ENCODE results near the gene TCF7. TPM values are rescaled to one million over a fixed set of nuclear protein-coding genes. Genes with fewer than 3 reads are reported as not detected.

TCF7 gene
- total RNA-seq, 4 donors from 2014 or later: 0.25 to 2.1 (median 0.66) TPM

DNA sequence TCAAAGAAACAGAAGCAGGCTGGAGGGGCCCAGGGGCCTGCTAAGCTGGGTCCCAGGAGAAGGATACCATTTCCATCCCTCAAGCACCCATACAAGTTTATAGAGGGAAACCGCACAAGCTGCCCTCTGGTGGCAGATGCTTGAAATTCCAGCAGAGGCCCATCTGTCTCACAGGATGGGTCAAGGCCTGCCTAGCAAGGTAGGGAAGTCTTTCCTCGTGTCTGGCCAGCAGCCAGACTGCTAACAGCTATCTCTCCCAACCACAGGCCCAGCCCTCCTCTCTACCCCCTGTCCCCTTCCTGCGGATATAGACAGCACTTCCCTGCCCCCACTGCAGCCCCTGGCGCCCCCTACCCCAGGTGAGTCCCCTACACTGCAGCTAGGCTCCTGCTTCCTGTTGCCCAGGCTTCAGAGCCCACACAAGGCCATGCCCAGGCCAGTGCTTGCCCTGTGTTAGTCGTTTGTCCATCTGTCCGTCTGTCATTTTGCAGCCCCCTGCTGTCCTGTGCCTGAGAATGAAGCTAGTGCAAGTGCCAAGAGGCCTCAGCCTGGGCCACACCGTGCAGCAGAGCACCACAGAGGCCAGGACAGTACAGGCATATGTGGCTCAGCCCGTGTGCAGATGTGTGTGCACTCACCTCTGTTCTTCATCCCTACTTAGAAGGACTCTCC lies 26.2 kb downstream of the TCF7 start:
- no peaks in the 10 kb centered on the region for H3K27me3 ChIP-seq
- H3K4me3 ChIP-seq: no peak overlapping the region
- peaks cover 21 to 24% of the 10 kb centered on the region in 2 donors for H3K4me1 ChIP-seq
- peak; percentile 42 to 79 for ATAC-seq
- no peaks in the 10 kb centered on the region for H3K9me3 ChIP-seq
- in situ Hi-C loops (cut with MboI; ENCODE audit: low sequenced_read_pairs in 4 of 4): loop anchor here in 3 of 4 donors (10.0 to 25.0 kb wide), 3 partner anchors 46 to 103 kb away; no protein-coding TSS in a partner anchor
- peak in 1 of 2 donors; percentile 59 for DNase-seq
- no peak overlapping the region for H3K27ac ChIP-seq
- TF ChIP-seq POLR2A (IDR thresholded peaks at IDR 0.05): no peak
- TF ChIP-seq, protein P1, sequence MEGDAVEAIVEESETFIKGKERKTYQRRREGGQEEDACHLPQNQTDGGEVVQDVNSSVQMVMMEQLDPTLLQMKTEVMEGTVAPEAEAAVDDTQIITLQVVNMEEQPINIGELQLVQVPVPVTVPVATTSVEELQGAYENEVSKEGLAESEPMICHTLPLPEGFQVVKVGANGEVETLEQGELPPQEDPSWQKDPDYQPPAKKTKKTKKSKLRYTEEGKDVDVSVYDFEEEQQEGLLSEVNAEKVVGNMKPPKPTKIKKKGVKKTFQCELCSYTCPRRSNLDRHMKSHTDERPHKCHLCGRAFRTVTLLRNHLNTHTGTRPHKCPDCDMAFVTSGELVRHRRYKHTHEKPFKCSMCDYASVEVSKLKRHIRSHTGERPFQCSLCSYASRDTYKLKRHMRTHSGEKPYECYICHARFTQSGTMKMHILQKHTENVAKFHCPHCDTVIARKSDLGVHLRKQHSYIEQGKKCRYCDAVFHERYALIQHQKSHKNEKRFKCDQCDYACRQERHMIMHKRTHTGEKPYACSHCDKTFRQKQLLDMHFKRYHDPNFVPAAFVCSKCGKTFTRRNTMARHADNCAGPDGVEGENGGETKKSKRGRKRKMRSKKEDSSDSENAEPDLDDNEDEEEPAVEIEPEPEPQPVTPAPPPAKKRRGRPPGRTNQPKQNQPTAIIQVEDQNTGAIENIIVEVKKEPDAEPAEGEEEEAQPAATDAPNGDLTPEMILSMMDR (IDR thresholded peaks at IDR 0.05 in 4 of 5, conservative IDR thresholded peaks at IDR 0.05 in 1 of 5): peak in 4 of 5 experiments; percentile 59 to 73 (median 67)
- H3K36me3 ChIP-seq: peaks cover 0 to 29% of the 10 kb centered on the region in 2 donors
- intact Hi-C loops (cut with DNase I; ENCODE audit: low total_unique reads): no loop called here

DNA sequence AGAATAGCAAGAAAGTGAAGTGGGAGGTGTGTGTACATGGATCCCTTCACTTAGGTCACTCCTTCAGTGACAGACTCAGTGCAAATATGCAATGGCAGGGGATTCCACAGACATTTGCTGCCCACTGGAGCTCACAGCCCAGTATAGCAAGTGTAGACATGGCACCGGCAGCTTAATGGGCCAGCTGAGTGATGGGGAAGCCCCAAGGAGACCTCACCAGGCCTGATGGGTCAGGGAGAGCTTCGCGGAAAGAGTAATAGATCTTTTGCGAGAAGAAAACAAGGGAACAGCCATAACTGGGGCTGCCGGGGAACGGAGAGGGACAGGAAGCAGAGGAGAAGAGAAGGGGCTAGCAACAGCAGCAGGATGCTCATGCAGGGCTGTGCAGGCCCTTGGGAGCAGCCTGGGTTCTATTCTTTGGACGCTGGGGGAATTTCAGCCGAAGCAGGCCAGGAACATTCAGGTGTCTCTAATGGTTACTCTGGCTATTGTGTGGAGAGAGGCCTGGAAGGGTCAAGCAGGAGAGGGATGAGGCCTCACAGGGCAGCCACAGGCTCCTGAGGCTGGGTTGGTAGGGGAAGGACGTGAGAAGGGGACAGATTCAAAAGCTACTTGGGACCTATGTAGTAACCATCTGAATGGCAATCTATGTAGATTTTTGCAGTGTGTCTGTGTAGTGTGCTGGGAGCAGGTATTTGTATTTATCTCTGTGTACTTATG lies 27.0 kb downstream of the TCF7 start:
- intact Hi-C loops (cut with DNase I; ENCODE audit: low total_unique reads): no loop called here
- TF ChIP-seq POLR2A (IDR thresholded peaks at IDR 0.05): no peak
- TF ChIP-seq, protein P1 (IDR thresholded peaks at IDR 0.05 in 4 of 5, conservative IDR thresholded peaks at IDR 0.05 in 1 of 5): no peak
- peaks cover 21 to 24% of the 10 kb centered on the region in 2 donors for H3K4me1 ChIP-seq
- ATAC-seq (no peak), DNase-seq (peak in 1 of 2 donors; percentile 6)
- no peaks in the 10 kb centered on the region for H3K27me3 ChIP-seq
- in situ Hi-C loops (cut with MboI; ENCODE audit: low sequenced_read_pairs in 4 of 4): loop anchor here in 3 of 4 donors (10.0 to 25.0 kb wide), 3 partner anchors 47 to 104 kb away; no protein-coding TSS in a partner anchor
- H3K36me3 ChIP-seq: peaks cover 0 to 25% of the 10 kb centered on the region in 2 donors
- H3K4me3 ChIP-seq: no peak overlapping the region
- H3K27ac ChIP-seq: no peak overlapping the region
- H3K9me3 ChIP-seq: no peaks in the 10 kb centered on the region

DNA sequence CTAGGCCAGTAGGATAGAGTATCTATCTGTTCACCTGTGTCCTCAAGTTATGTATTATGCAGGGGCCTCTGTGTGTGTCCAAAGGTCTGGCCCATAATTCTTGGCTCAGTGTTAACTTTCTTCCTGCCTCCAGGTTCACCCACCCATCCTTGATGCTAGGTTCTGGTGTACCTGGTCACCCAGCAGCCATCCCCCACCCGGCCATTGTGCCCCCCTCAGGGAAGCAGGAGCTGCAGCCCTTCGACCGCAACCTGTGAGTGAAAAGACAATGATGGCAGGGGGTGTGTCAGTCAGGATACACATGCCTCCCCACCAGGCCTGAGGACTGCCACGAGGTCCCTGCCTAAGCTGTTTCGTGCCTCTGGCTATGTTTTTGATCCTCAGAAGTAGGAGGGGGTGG lies 27.6 kb downstream of the TCF7 start:
- DNase-seq: peak in 1 of 2 donors; percentile 3
- Histone ChIP-seq H3K27ac (no peak overlapping the region), H3K36me3 (peaks cover 0 to 23% of the 10 kb centered on the region in 2 donors), H3K4me3 (no peak overlapping the region), H3K4me1 (peaks cover 19 to 24% of the 10 kb centered on the region in 2 donors), H3K27me3 (no peaks in the 10 kb centered on the region), H3K9me3 (no peaks in the 10 kb centered on the region)
- in situ Hi-C loops (cut with MboI; ENCODE audit: low sequenced_read_pairs in 4 of 4) (loop anchor here in 3 of 4 donors (10.0 to 25.0 kb wide), 3 partner anchors 47 to 105 kb away; no protein-coding TSS in a partner anchor), intact Hi-C loops (cut with DNase I; ENCODE audit: low total_unique reads) (no loop called here)
- no peak for TF ChIP-seq POLR2A (IDR thresholded peaks at IDR 0.05)
- TF ChIP-seq, protein P1 (IDR thresholded peaks at IDR 0.05 in 4 of 5, conservative IDR thresholded peaks at IDR 0.05 in 1 of 5): no peak
- no peak for ATAC-seq

DNA sequence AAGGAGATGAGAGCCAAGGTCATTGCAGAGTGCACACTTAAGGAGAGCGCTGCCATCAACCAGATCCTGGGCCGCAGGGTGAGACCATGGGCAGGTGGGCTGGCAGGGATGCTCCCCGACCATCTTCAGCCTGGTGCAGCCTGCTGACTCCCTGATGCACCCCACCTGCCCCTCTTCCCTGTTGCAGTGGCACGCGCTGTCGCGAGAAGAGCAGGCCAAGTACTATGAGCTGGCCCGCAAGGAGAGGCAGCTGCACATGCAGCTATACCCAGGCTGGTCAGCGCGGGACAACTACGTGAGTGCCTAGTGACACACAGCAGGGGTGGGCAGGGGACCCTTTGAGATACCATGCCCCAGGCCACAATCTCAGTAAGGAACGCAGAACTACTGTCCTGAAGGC lies 28.3 kb downstream of the TCF7 start:
- intact Hi-C loops (cut with DNase I; ENCODE audit: low total_unique reads): no loop called here
- ATAC-seq (no peak), DNase-seq (peak in 1 of 2 donors; percentile 8)
- in situ Hi-C loops (cut with MboI; ENCODE audit: low sequenced_read_pairs in 4 of 4): loop anchor here in 3 of 4 donors (10.0 to 25.0 kb wide), 3 partner anchors 48 to 106 kb away; no protein-coding TSS in a partner anchor
- Histone ChIP-seq H3K27me3 (no peaks in the 10 kb centered on the region), H3K4me3 (no peak overlapping the region), H3K27ac (no peak overlapping the region), H3K4me1 (peaks cover 24 to 30% of the 10 kb centered on the region in 2 donors), H3K36me3 (peaks cover 0 to 23% of the 10 kb centered on the region in 2 donors), H3K9me3 (no peaks in the 10 kb centered on the region)
- TF ChIP-seq, protein P1 (IDR thresholded peaks at IDR 0.05 in 4 of 5, conservative IDR thresholded peaks at IDR 0.05 in 1 of 5): no peak
- TF ChIP-seq POLR2A (IDR thresholded peaks at IDR 0.05): no peak
